Measurements from ENCODE around the gene AGBL4. TPM values are rescaled to one million over a fixed set of nuclear protein-coding genes. Genes with fewer than 3 reads are reported as not detected.

AGBL4 gene
- total and polyA plus RNA-seq, 2 of the 4 experiments (the other 2 are of a cell fraction), result not detected

- no peak overlapping the region for H3K18ac ChIP-seq (ENCODE audit: low read depth, low read length)
- DNase-seq, result no peak
- no peak overlapping the region for H2BK15ac ChIP-seq (ENCODE audit: low read depth, low read length)
- TF ChIP-seq MXI1 (IDR thresholded peaks at IDR 0.05; ENCODE audit: borderline replicate concordance, low read depth, low read length) (no peak), SMC3 (IDR thresholded peaks at IDR 0.05; ENCODE audit: low read depth, low read length) (no peak), NFE2L2 (IDR thresholded peaks at IDR 0.05; ENCODE audit: low read depth, low read length) (no peak), ELK1 (IDR thresholded peaks at IDR 0.05; ENCODE audit: borderline replicate concordance, low read depth, low read length) (no peak), RAD21 (IDR thresholded peaks at IDR 0.05; ENCODE audit: low read length) (no peak), BHLHE40 (IDR thresholded peaks at IDR 0.05; ENCODE audit: low read depth, low read length) (no peak), CTCF (conservative IDR thresholded peaks at IDR 0.05; ENCODE audit: low read depth, low read length) (no peak), RCOR1 (IDR thresholded peaks at IDR 0.05; ENCODE audit: insufficient replicate concordance, low read length) (no peak), MAFK (IDR thresholded peaks at IDR 0.05; ENCODE audit: low read depth, low read length) (no peak), RFX5 (IDR thresholded peaks at IDR 0.05; ENCODE audit: low read depth, low read length) (no peak), CHD1 (IDR thresholded peaks at IDR 0.05; ENCODE audit: low read depth, low read length) (no peak), CEBPB (IDR thresholded peaks at IDR 0.05; ENCODE audit: low read depth, low read length) (no peak), FOS (IDR thresholded peaks at IDR 0.05; ENCODE audit: low read depth, low read length) (no peak), MAZ (IDR thresholded peaks at IDR 0.05; ENCODE audit: borderline replicate concordance, low read depth, low read length) (no peak), USF2 (IDR thresholded peaks at IDR 0.05; ENCODE audit: low read depth, low read length) (no peak), POLR2A (IDR thresholded peaks at IDR 0.05; ENCODE audit: low read depth, low read length) (no peak)
- no peaks in the 10 kb centered on the region for H3K36me3 ChIP-seq (ENCODE audit: control insufficient read depth, insufficient read depth, low read length)
- H2BK20ac ChIP-seq (ENCODE audit: low read depth, low read length), result no peak overlapping the region
- no TSS peak for BruUV-seq (replicated peaks)
- intact Hi-C loops (cut with micrococcal nuclease) (no loop called here), in situ Hi-C loops (cut with MboI; ENCODE audit: low sequenced_read_pairs) (no loop called here), dilution Hi-C loops (cut with HindIII; ENCODE audit: low sequenced_read_pairs, unreplicated experiment) (no loop called here)
- H3K27ac ChIP-seq (ENCODE audit: insufficient read depth, low read length), result no peak overlapping the region
- H2BK120ac ChIP-seq (ENCODE audit: low read depth, low read length), result no peak overlapping the region
- no peak overlapping the region for H3K56ac ChIP-seq (ENCODE audit: extremely low read depth, insufficient read depth, low read length)
- H3K4me1 ChIP-seq (ENCODE audit: control insufficient read depth, insufficient read depth, low read length), result no peaks in the 10 kb centered on the region
- H2AK5ac ChIP-seq (ENCODE audit: low read depth, low read length), result no peak overlapping the region
- H4K91ac ChIP-seq (ENCODE audit: insufficient read depth, low read depth, low read length), result no peak overlapping the region
- WGBS, 2 experiments (ENCODE audit: extremely low coverage in 2 of 2, insufficient read length in 1 of 2), result no CpG with 5 or more reads among the region's 2 CpGs
- H4K8ac ChIP-seq (ENCODE audit: low read depth in 2 of 2, low read length in 2 of 2), result no peak overlapping the region
- no peaks in the 10 kb centered on the region for H3K27me3 ChIP-seq (ENCODE audit: control insufficient read depth, insufficient read depth, low read length)
- ChIA-PET POLR2A (ENCODE audit: unreplicated experiment) (no interaction called here), CTCF (no interaction called here)
- no peak overlapping the region for H4K5ac ChIP-seq (ENCODE audit: low read depth, low read length)
- no peak for ATAC-seq (ENCODE audit: low read depth)
- H3K9me1 ChIP-seq (ENCODE audit: insufficient read depth, low read length), result no peaks in the 10 kb centered on the region
- H3K4ac ChIP-seq (ENCODE audit: low read depth, low read length), result no peak overlapping the region
- no peak overlapping the region for H3K4me3 ChIP-seq (ENCODE audit: insufficient read depth, low read depth, low read length)
- H3K79me1 ChIP-seq (ENCODE audit: low read depth in 1 of 2, low read length in 2 of 2), result no peaks in the 10 kb centered on the region
- no peak overlapping the region for H3K9ac ChIP-seq (ENCODE audit: low read depth, low read length)
- H2AK9ac ChIP-seq (replicated peaks; ENCODE audit: low read depth, low read length, poor library complexity), result no peak overlapping the region
- H3K23ac ChIP-seq (ENCODE audit: low read depth, low read length), result no peak overlapping the region
- H3K9me3 ChIP-seq (ENCODE audit: control insufficient read depth, insufficient read depth, low read length), result peaks cover 14% of the 10 kb centered on the region
- no peak overlapping the region for H2BK5ac ChIP-seq (ENCODE audit: low read depth, low read length, poor library complexity, severe bottlenecking)
- no peaks in the 10 kb centered on the region for H4K20me1 ChIP-seq (ENCODE audit: insufficient read depth, low read length)
- H3K14ac ChIP-seq (replicated peaks; ENCODE audit: low read depth, low read length), result no peak overlapping the region
- no peak overlapping the region for H2AFZ ChIP-seq (replicated peaks; ENCODE audit: low read length, poor library complexity)
- H3K4me2 ChIP-seq (ENCODE audit: low read depth, low read length), result no peak overlapping the region
These were observed 689.8 kb downstream of the AGBL4 start for GRCh38 chr1:49333906-49334305.
